GM23338 (cell line): ENCODE results near the gene DFFB.

Experiments used
- CREB1 ChIP-seq: fragments of 250-450 bp; sonication (Bioruptor Pico); IDR thresholded peaks from 2 replicates; pipeline ENCODE4 v1.5.0; 2020; ENCODE audit warnings: low read depth, mild to moderate bottlenecking, moderate library complexity
- EZH2 ChIP-seq: fragments of 200-600 bp; sonication (generic); IDR thresholded peaks from one replicate; pipeline ENCODE4 v1.8.0; 2017; ENCODE audit warnings: antibody characterized with exemption, mild to moderate bottlenecking, low read depth; ENCODE audit not compliant: unreplicated experiment
- JUNB ChIP-seq: IDR thresholded peaks from one replicate; pipeline ENCODE4 v1.6.1; 2016; ENCODE audit warnings: antibody characterized with exemption; ENCODE audit not compliant: unreplicated experiment
- POLR2AphosphoS5 ChIP-seq: IDR thresholded peaks from 2 replicates; pipeline ENCODE4 v1.6.1; 2016; ENCODE audit warnings: antibody characterized with exemption, low read depth
- TF ChIP-seq, protein P1 (sequence below), 2 experiments: fragments of 200-600 bp in 1 of 2; sonication (generic) in 1 of 2; conservative IDR thresholded peaks; 2 replicates each; pipeline versions ENCODE4 v1.5.1 to v1.6.1; 2016 to 2017; ENCODE audit warnings: antibody characterized with exemption in 2 of 2, low read depth in 2 of 2, mild to moderate bottlenecking in 2 of 2, moderate library complexity in 1 of 2
- TF ChIP-seq, protein P2 (sequence below): IDR thresholded peaks from 2 replicates; pipeline ENCODE4 v1.6.1; 2016; ENCODE audit warnings: antibody characterized with exemption

DNA sequence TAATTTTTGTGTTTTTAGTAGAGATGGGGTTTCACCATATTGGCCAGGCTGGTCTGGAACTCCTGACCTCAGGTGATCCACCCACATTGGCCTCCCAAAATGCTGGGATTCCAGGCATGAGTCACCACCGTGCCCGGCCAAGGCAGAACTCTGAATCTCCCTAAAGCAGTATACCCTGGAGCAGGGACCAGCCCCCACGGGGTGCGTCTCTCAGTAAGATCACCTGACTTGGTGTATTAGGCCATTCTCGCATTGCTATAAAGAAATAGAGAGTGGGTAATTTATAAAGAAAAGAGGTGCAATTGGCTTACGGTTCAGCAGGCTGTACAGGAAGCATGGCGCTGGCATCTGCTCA lies 14.2 kb downstream of the DFFB start:
- TF ChIP-seq, protein P1, sequence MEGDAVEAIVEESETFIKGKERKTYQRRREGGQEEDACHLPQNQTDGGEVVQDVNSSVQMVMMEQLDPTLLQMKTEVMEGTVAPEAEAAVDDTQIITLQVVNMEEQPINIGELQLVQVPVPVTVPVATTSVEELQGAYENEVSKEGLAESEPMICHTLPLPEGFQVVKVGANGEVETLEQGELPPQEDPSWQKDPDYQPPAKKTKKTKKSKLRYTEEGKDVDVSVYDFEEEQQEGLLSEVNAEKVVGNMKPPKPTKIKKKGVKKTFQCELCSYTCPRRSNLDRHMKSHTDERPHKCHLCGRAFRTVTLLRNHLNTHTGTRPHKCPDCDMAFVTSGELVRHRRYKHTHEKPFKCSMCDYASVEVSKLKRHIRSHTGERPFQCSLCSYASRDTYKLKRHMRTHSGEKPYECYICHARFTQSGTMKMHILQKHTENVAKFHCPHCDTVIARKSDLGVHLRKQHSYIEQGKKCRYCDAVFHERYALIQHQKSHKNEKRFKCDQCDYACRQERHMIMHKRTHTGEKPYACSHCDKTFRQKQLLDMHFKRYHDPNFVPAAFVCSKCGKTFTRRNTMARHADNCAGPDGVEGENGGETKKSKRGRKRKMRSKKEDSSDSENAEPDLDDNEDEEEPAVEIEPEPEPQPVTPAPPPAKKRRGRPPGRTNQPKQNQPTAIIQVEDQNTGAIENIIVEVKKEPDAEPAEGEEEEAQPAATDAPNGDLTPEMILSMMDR (conservative IDR thresholded peaks at IDR 0.05; ENCODE audit: low read depth in 2 of 2) = no peak
- TF ChIP-seq CREB1 (CRISPR knock-in tag) (no peak), EZH2 (no peak), POLR2AphosphoS5 (no peak), JUNB (no peak)
- TF ChIP-seq, protein P2, sequence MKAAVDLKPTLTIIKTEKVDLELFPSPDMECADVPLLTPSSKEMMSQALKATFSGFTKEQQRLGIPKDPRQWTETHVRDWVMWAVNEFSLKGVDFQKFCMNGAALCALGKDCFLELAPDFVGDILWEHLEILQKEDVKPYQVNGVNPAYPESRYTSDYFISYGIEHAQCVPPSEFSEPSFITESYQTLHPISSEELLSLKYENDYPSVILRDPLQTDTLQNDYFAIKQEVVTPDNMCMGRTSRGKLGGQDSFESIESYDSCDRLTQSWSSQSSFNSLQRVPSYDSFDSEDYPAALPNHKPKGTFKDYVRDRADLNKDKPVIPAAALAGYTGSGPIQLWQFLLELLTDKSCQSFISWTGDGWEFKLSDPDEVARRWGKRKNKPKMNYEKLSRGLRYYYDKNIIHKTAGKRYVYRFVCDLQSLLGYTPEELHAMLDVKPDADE = no peak
